ENCODE measurements around the gene CFAP46. TPM values are rescaled to one million over a fixed set of nuclear protein-coding genes. Genes with fewer than 3 reads are reported as not detected.

CFAP46 gene
- total RNA-seq, 4 donors from 2014 or later: 0.32 to 0.54 TPM; not detected in 2

- 36 to 56% methylated on average over 13 to 22 of the region's 22 CpGs for WGBS, 2 donors
- intact Hi-C loops (cut with DNase I; ENCODE audit: low total_unique reads): no loop called here
- peak in 1 of 2 donors; percentile 76 for DNase-seq (ENCODE audit: low spot score in 2 of 2)
- TF ChIP-seq CTCF (IDR thresholded peaks at IDR 0.05) (no peak), POLR2A (IDR thresholded peaks at IDR 0.05) (no peak)
- no peak overlapping the region for H3K4me3 ChIP-seq (ENCODE audit: low read depth, poor library complexity, severe bottlenecking)
Measured at GRCh38 chr10:132861116-132861691, 81.2 kb downstream of the CFAP46 start.

- TF ChIP-seq CTCF (IDR thresholded peaks at IDR 0.05): no peak
- WGBS, 2 donors: 55 to 56% methylated on average over 16 of the region's 16 CpGs
- no peak overlapping the region for H3K4me3 ChIP-seq (ENCODE audit: low read depth, poor library complexity, severe bottlenecking)
- intact Hi-C loops (cut with DNase I; ENCODE audit: low total_unique reads): no loop called here
- peak in 1 of 2 donors; percentile 84 for DNase-seq (ENCODE audit: low spot score in 2 of 2)
Measured at GRCh38 chr10:132860532-132860931, 81.8 kb downstream of the CFAP46 start.

- TF ChIP-seq POLR2A (IDR thresholded peaks at IDR 0.05) (no peak), CTCF (IDR thresholded peaks at IDR 0.05) (no peak)
- DNase-seq (ENCODE audit: low spot score in 2 of 2): peak in 1 of 2 donors; percentile 70
- H3K4me3 ChIP-seq (ENCODE audit: low read depth, poor library complexity, severe bottlenecking): no peak overlapping the region
- intact Hi-C loops (cut with DNase I; ENCODE audit: low total_unique reads): no loop called here
- 84 to 92% methylated on average over 32 of the region's 32 CpGs for WGBS, 2 donors
Measured at GRCh38 chr10:132859084-132859855, 83.1 kb downstream of the CFAP46 start.

- no peak overlapping the region for H3K4me3 ChIP-seq (ENCODE audit: low read depth, poor library complexity, severe bottlenecking)
- WGBS, 2 donors: 76 to 85% methylated on average over 39 of the region's 45 CpGs
- peak in 1 of 2 donors; percentile 68 for DNase-seq (ENCODE audit: low spot score in 2 of 2)
- TF ChIP-seq CTCF (IDR thresholded peaks at IDR 0.05) (no peak), POLR2A (IDR thresholded peaks at IDR 0.05) (no peak)
- intact Hi-C loops (cut with DNase I; ENCODE audit: low total_unique reads): no loop called here
Measured at GRCh38 chr10:132858121-132859081, 84.0 kb downstream of the CFAP46 start.

- intact Hi-C loops (cut with DNase I; ENCODE audit: low total_unique reads): no loop called here
Measured at GRCh38 chr10:132856869-132857524, 85.4 kb downstream of the CFAP46 start.

More at GRCh38 chr10:132856869-132857524, 85.4 kb downstream of the CFAP46 start:
- TF ChIP-seq POLR2A (IDR thresholded peaks at IDR 0.05): no peak
- 89 to 97% methylated on average over 13 of the region's 13 CpGs for WGBS, 2 donors
- H3K4me3 ChIP-seq (ENCODE audit: low read depth, poor library complexity, severe bottlenecking): no peak overlapping the region
- DNase-seq (ENCODE audit: low spot score in 2 of 2): peak in 1 of 2 donors; percentile 48

Data from lower leg skin (tissue), 4 donors.